GM19023 (cell line): Measurements from ENCODE around the gene DNAJC5.

Experiments
- ATAC-seq: cut with Tn5 transposase; IDR thresholded peaks from one replicate; pipeline ENCODE4 v1.9.1; 2021; ENCODE audit warnings: mild to moderate bottlenecking, moderate library complexity; ENCODE audit not compliant: unreplicated experiment

Gene DNAJC5

DNA sequence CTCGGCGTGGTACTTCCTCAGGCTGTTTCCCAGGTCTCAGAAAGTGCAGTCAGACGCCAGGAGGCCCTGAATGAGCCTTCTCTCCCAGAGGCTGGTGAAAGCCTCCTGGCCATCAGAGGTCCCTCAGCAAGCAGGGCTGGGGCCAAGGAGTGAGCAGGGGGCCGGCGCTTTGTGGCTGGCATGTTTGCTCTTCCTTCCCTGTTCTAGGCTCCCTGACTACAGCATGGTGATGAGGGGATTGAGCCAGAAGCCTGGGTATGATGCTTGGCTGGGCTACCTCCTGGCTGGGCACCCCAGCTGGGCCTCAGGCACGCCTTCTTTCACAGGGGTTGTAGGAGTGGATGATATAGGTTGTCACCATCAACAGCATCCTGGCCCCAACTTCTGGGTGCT is 11.7 kb upstream of the DNAJC5 start:
- no peak for ATAC-seq

DNA sequence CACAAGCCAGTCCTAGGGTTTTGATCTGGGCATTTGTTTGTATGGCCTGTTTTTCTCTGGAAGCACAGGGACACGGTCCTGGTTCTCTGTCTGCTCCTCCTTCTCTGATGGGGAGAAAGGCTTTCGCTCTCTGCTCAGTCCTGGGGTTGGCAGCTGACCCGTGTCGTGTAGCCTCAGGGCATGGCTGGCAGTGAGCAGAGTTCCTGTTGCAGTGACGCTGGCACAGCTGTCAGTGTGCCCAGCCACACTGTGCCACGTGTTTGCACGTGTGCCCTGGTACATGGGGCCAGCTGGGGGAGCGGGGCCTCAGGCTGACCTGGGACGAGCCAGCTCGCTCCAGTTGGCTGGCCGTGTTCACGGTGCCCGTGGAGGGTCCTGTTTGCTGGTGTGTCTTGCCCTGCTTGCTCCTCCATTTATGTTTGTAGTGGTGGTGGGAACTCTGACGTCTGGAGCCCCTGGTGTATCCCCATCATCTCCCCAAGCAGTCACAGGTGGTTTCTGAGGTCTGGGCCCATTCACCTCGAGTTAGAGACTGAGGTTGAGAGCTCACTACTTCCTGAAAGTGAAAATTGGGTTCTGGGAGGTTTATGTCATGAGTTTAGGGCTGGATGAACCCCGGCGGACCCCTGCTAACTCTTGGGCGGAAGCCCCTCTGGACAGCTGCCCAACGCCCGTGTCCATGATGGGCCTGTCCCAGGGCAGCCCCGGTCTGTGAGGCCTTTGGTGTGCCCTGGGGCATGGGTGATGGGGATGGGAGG is 10.2 kb upstream of the DNAJC5 start:
- no peak for ATAC-seq

DNA sequence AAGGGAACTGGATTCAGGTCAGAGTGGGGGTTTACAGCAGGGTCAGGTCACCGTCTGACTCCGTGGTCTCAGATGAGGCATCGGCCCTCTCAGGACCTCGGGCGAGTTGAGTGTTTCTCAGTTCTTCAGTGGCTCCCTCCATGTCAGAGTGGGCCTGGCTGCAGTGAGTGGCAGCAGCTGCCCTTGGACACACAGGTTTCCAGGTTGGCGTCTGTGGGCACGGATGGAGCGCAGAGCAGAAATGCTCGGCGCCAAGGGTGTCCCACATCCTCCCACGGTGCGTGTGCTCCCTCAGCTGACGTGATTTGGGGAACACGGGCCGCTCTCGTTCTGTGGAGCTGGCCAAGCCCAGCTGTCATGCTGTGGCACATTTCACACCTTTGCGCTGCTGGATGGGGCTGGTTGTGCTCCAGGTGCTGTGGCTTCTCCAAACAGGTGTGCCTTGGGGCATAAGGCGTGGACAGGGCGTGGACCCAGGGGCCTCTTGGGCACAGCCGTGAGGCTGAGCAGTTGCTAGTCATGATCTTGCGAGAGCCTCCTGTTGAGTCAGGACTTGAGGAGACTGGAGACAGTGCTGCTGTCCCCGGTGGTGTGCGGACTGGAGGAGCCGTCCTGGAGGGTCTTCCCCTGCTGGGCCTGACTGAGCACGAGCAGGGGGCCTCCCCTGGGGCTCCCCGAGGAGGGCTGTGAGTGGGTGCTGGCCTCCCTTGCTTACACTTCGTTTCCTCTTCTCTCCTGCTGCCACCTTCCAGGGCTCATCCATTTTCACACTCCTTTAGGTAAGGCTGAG is 9.5 kb upstream of the DNAJC5 start:
- no peak for ATAC-seq

DNA sequence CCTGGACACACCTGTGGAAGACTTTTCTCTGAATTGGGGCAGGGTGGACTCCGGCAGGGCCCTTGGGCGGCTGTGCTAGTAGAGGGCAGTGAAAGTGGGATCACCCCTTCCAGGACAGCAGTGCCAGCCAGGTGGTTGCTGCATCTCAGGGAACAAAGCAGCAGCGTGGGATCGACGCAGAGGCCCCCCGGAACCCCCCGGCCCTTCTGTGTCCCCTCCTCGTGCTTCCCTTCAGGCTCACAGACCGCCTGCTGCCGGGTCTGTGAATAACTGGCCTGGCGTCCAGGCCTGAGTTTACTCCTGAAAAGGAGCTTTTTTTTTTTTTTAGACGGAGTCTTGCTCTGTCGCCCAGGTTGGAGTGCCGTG is 8.9 kb upstream of the DNAJC5 start:
- no peak for ATAC-seq

DNA sequence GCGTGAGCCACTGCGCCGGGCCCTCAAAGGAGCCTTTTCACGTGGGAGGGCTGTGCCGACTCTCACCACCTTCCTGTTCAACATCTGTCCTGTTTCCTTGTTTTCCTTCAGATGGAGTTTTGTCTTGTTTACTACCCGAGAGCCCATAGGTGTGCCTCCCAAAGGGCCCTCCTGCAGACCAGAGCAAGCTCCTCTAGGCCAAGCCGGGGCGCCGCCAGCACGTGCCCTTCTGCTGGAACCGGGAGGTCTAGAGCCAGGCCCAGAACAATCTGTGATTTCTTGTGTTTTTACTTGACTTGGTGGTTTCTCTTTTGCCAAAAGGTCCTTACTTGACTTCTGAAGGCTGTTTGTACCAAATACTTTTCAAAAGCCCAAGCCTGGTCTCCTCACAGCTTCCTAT is 8.0 kb upstream of the DNAJC5 start:
- no peak for ATAC-seq

DNA sequence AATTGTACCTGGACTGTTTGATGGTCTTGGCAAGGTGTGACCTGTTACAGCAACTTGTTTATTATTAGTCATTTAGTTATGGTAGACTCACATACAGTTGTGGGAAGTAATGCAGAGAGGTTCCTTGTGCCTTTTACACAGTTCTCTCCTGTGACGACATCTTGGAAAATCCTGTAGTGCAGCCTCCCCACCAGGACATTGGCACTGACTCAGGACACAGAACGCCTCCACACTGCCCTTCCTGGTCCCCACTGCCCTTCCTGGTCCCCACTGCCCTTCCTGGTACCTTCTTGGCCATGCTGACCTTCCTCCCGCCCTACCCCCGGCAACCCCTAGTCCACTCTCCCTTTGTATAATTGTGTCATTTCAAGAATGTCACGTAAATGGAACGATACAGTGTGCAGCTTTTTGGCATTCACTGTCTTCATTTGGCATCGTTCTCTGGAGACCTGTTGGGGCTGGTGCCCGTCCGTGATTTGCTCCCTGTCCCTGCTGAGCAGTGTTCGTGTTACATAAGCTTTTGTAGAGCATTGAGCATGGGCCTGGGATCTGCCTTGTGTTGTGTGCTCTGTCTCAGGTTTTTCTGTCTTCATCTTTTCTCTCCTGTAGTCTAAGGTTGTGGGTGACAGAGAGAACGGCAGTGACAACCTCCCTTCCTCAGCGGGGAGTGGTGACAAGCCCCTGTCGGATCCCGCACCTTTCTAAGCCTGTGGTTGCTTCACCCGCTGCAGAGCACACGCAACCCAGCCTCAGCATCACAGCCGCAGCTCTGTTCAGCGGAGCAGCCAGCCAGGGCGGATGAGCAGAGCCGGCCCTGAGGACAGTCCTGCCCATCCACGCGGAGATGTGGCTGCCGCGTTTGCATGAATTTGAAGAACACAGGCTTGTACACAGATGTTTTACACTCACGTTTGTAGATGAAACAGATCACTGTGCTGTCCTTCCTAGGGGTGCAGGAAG is 5.4 kb upstream of the DNAJC5 start:
- ATAC-seq: no peak

DNA sequence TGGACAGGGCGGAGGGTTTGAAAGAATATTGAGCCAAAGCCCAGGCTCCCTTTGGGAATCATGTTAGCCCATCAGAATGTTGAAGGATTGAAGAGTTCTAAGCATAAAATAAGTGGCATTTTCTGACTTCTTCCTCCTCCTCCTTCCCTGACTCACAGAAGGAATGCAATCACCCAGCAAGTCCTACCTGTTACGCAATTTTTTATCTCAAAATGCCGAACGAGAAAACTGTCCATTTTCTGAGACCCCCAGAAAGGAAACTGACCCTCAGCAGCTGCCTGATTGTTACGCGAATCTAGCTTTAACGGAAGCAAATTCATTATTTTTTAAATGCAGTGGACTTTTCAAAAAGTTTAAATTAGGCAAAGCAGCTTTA is 4.7 kb upstream of the DNAJC5 start:
- no peak for ATAC-seq

DNA sequence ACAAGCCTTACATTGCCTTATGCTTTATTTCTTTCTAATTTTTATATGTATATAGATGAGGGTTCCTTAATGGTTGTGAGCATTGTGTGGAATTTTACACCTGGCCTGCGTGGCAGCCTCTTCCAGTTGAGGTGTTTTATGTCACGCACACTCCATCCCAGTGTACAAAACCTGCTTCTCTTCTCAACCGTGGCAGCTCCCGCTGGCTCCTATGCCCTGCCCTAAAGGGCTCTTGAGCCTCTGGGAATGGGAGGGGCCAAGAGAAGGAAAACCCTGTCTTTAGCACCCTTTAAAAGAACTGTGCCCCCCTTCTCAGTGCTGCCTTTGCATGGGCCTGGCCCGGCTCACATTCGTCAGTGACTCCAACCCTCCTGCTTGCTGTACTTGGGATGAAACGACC is 4.3 kb upstream of the DNAJC5 start:
- ATAC-seq: no peak

DNA sequence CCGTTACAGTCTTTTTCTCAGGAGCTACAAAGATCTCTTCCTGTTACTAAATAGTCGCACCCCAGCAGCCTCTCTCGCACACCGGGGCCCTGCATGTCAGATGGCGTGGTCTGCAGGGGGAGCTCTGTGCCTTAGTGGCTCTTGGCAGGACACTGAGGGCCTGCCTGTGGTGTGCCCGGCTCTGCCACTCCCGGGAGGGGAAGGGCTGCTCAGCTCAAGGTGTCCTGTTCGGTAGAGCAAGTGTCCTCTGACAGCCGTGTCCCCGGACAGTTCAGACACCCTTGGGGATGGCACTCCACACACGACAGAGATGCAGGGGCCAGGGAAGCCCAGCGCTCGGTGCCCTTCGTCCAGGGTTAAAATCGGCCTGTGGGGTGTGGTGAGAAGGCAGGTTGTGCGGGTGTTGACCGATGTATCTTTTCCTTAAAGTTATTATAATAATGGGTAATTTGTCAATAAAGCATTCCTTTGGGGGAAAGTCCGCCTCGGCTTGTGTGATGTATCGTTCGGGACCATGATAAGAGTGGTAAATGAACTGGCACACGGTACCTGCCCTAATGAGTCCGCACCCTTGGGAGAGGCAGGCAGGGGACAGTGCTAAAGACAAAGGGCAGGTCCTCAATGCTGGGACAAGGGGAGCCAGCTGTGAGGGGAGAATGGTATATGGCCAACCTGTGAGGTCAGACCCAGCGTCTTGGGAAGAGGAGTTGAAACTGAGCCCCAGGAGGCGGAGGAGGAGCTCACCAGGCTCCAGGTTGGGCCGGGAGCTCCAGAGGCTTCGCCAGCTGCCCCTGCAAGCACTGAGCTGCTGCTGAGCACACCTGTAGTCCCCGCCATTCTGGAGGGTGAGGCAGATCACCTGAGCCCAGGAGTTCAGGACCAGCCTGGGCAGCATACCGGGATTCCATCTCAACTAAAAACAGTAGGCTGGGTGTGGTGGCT is 3.6 kb upstream of the DNAJC5 start:
- no peak for ATAC-seq

DNA sequence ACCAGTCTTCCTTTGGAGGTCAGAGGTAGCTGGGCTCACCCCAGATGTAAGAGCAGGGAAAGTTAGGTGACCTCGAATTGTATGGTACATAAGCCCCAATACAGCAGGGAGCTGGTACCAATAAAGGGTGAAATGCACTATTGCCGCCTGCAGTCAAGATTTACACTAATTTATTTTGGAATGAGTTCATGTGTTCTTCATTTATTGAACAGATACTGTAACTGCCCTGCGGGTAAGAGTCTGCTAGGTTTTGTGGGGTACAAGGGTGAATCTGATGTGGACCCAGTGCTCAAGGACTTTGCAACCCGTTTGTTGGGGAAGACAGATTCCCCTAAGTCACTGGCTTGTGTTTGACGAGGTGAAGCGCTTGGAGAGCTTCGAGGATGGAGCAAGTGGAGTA is 2.5 kb upstream of the DNAJC5 start:
- no peak for ATAC-seq

DNA sequence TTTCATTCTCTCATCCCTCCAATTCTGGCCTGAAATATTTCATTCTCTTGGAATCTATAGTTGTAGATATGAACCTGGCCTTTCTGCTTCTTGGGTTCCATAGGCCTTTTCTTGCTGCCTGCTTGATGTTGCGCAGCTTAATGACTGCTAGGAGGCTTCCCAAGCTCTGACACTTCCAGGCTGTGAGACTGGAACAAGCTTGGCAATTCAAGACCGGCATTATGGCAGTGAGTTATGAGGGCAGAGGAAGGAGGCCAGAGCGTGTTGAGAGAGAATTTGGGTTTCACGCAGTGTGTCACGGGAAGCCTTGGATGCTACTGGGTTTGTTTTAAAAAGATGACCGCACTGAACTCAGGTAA is 948 bp upstream of the DNAJC5 start:
- ATAC-seq: no peak

DNA sequence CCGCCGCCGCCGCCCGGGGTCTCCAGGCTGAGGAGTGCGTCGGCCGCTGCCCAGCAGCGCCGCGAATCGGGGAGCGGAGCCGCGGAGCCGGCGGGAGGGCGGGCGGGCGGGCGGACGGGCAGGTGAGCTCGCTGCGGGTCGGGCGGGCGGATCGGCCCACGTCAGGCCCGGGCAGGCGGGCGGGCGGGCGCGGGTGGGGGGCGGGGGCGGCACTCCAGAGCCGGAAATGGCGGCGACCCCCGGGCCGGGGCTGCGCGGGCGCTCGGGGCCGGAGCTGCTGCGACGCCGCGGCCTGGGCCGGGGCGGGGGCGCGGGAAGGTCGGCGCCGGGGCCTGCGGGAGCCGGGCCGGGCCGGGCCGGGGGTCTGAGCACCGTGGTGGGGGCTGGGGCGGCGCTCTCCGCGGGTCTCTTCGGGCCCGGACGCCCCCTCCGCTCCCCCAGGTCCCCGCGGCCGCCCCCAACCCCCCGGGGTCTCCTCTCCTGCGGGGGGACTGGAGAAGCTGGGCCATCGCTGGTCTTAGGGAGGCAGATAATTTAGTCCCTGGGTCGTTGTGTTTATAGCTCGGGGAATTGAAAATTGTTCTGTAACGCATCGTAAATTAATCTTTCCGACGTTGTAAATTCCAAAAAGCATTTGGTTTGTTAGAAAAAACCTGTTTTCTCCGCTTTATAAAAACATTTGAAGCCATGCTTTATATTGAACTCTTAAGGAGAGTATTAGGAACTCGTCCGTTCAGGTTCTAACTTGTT is 451 bp downstream of the DNAJC5 start:
- peak; percentile 7 for ATAC-seq

DNA sequence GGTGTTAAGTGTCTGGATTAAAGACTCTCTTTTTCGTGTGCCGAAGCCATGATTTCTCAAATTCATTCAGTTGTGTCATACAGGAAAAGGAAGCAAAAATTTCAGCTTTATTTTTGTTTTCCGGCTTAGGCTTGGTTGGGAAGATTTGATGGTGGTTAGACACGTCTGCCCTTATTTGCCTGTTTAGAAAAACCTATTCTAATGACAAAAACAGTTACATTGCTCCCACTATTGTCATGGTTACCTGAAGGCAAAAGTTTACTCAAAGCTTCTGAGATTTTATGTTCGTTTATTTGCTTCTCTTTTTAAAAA is 982 bp downstream of the DNAJC5 start:
- no peak for ATAC-seq

DNA sequence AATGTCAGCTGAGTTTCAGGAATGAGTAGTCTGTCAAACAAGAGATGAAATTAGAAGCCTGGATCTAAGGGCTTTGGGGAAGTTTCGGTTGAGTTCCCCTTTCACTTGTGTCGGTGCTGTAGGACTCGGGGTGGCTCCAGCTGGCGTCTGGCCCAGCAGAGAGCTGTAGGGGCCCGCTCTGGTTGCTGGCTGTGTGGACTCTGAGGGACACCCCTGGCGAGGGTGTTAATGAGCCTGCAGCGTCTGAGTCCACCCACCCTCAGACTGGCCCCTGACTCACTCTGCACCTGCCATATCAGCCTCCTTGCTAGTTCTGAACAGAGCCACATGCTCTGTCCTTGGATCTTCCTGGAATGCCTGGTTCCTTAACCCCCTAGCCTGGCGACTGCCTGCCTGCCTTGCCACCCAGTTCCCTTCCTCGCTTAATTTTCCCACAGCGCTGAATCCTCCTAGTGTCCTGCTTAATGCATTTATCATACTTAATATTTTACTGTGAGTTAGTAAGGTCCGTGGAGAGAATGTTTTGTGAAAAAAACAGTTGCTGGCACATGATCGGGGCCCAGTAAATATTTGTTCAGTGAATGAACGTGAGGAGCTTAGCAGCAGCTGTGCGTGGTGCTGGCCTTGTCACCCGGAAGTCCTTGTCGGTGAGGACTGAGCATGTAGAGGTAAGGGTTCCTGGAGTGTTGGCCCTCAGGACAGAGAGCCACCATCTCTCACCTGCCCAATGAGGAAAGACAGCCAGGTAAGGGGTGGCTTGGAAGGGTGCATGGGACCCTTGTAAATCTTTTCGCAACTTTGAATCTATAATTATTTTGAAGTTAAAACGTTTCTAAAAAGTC is 1.6 kb downstream of the DNAJC5 start:
- no peak for ATAC-seq

DNA sequence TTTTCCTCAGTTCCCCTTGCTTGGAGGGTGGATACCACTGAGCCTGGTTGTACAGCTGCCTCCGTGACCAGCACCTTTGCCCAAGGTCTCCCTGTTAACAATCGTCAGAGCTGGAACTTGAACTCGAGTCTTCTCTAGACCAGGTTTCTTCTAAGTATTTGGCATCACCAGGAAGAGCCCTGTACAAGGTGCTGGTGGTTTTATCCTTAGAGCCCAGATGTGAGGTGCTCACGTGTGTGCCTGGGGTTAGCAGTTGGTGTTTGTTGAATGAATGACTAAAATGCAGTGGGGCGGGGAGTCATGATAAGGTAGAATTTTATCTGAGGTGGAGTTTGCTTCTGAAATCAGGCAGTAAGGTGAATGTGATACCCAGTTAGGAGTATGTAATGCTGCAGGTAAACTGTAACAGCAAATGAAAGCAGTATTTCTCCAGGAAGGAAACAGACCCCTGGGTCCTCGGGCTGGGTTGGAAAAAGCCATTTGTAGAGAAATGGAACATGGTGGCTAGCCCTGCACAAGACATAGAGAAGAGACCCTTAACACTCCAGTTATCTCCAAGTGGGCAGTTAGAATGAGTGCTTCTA is 3.1 kb downstream of the DNAJC5 start:
- no peak for ATAC-seq

DNA sequence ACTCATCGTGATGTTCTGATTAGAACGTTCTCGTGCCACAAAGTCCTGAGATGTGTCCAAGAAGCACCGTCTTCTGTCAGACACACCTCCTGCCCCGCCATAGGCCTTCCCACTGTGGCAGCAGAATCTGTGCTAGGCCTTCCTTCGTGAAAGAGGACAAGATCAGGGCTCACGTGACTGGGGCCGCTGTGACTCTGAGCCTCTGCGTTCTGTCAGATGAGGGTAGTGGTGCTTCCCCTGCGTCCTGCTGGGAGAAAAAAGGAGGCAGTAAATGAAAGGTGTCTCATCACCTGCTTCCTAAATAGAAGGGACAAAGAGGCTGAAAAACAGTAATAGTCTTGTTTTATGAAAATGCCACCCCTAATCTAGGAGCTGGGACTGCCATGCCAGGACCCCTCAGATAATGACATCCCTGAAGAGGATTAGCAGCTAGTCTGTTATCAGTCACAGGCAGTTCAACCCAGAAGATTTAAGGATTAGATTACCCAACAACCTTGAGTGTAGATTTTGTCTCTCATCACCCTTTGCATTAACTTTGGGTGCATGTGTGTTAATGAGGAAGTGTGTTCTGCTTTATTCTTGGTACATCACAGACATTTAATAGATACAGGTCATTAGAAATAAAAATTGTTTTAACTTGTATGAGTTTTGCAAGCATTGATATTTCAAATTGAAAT is 4.1 kb downstream of the DNAJC5 start:
- ATAC-seq: no peak

DNA sequence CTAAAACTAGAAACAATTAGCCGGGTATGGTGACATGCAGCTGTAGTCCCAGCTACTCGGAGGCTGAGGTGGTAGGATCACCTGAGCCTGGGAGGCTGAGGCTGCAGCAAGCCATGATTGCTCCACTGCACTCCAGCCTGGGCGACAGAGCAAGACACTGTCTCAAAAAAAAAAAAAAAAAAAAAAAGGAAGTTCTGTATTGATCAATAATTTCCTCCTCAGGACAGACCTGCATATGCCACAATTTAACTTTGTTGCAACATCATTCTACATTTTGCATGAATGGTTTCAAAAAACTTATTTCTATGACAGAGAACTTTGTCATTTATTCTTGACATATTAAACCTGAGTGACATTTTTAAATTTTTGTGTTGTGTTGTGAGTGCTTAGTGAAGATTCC is 5.5 kb downstream of the DNAJC5 start:
- no peak for ATAC-seq
